Activated CD4-positive, alpha-beta memory T cell treated with anti-CD3 and anti-CD28 coated beads for 36 hours (primary cell): Measurements from ENCODE around the gene SQSTM1. TPM values are rescaled to one million over a fixed set of nuclear protein-coding genes. Genes with fewer than 3 reads are reported as not detected.
A peak's percentile ranks its signal among the peaks of the same experiment; 100 is the strongest.

Source experiments
- CTCF ChIA-PET: fragments of 350-600 bp; sonication (Branson Sonifier 250); formaldehyde crosslinking; loops from one replicate; lab custom pipeline; 2021; ENCODE audit warnings: antibody characterized with exemption, inconsistent platforms; lab: Charles Lee
- POLR2A ChIA-PET: fragments of 350-600 bp; sonication (Branson Sonifier 250); formaldehyde crosslinking; loops from one replicate; lab custom pipeline; 2021; ENCODE audit warnings: antibody characterized with exemption; lab: Charles Lee
- DNase-seq: peaks from one replicate; pipeline ENCODE4 v3.0.0-alpha.2; 2020
- H3K27ac Mint-ChIP-seq: one replicate; pipeline ENCODE4 v1.8.0; 2021; ENCODE audit warnings: mixed read lengths
- H3K27me3 Mint-ChIP-seq: one replicate; pipeline ENCODE4 v1.8.0; 2021; ENCODE audit warnings: mixed read lengths
- H3K36me3 Mint-ChIP-seq: one replicate; pipeline ENCODE4 v1.8.0; 2021; ENCODE audit warnings: mixed read lengths
- H3K4me1 Mint-ChIP-seq: one replicate; pipeline ENCODE4 v1.8.0; 2021; ENCODE audit warnings: low read depth, mixed read lengths
- H3K4me3 Mint-ChIP-seq: one replicate; pipeline ENCODE4 v1.8.0; 2021; ENCODE audit warnings: mild to moderate bottlenecking, mixed read lengths
- H3K9me3 Mint-ChIP-seq: one replicate; pipeline ENCODE4 v1.8.0; 2021; ENCODE audit warnings: mixed read lengths
- intact Hi-C: fragments of 100-400 bp; cut with micrococcal nuclease; formaldehyde crosslinking; loops from one replicate; pipeline ENCODE4 v1.15.1; 2023
- microRNA-seq: library from miRNA; unstranded; fragments of <30 nt; microRNA quantifications from one replicate; pipeline ENCODE4 v1.2.0, GENCODE V29; 2022; ENCODE audit warnings: borderline number of aligned reads, borderline microRNAs expressed, borderline replicate concordance
- total RNA-seq, 2 experiments: library from RNA; stranded (reverse); gene quantifications; one replicate each; pipeline ENCODE4 v1.2.3, GENCODE V29; 2021

The SQSTM1 gene
- total RNA-seq, 2 experiments from 2014 or later, result 127 to 130 TPM

DNA sequence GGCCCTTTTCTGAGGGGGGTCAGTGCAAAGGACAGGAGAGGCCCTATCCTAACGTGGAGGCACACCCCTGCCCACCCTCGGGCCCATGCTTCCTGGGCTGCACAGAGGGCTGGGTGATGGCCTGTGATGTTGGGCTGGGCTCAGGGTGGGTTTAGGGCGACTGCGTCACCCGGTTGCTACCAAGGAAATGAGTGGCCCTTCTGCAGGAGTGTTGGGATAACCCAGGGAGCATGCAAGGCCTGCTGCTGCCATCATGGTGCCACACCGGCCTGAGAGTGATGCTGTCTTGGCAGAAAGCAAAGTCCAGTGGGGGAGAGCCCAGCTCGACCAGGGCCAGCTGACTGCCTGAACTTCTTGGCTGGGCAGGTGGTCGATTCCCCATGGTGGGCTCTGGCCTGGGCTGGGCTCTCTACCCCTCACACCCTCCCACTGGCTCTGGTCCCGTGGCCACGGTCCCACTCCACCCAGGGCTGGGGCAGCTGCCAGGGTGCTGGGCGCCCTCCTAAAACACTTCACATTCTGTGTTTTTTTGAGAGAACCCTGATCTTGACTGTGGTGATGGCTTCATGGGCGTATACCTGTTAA lies 59.5 kb downstream of the SQSTM1 start:
- no peak overlapping the region for H3K4me3 Mint-ChIP-seq
- H3K4me1 Mint-ChIP-seq, result no peaks in the 10 kb centered on the region
- H3K27me3 Mint-ChIP-seq, result no peaks in the 10 kb centered on the region
- DNase-seq, result no peak
- intact Hi-C loops, result no loop called here
- CTCF ChIA-PET, result interaction anchor here (0.8 kb wide), 1 partner anchor 118 kb away, joined by 3 read pairs; no protein-coding TSS in a partner anchor
- H3K9me3 Mint-ChIP-seq, result peaks cover 25% of the 10 kb centered on the region
- H3K36me3 Mint-ChIP-seq, result peaks cover 32% of the 10 kb centered on the region
- H3K27ac Mint-ChIP-seq, result no peak overlapping the region
- POLR2A ChIA-PET, result no interaction called here

DNA sequence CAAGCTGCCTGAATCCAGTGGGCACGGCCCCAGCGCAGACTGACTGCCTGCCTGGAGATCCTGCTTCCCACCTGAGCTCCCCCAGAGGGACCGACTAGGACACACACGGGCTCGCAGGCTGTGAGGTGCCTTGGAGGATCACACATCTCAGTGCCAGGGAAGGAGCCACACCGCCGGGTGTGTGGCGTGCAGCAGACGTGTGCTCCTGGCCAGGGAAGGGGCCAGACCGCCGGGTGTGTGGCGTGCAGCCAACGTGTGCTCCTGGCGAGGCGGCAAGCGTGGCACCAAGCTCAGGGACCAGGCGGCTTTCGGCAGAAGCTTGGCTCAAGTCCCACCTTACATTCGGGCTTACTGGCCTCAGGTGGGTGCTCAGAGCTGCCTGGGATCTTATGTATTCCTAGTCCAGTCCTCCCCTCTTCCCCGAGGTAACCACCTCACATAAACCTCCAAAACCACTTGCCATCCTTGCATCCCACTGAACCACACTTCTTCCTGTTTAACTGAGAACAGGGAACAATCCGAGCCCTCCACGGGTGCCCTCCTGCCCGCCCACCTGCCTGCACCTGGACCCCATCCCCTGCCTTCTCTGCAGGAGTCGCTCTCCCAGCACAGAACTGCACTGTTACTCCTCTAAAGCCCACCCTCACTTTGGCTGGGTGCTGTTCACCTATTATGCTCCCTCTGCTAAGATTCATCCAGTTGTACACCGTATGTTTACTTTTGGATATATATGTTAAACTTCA lies 60.3 kb downstream of the SQSTM1 start:
- CTCF ChIA-PET, result interaction anchor here (0.8 kb wide), 1 partner anchor 118 kb away, joined by 3 read pairs; no protein-coding TSS in a partner anchor

DNA sequence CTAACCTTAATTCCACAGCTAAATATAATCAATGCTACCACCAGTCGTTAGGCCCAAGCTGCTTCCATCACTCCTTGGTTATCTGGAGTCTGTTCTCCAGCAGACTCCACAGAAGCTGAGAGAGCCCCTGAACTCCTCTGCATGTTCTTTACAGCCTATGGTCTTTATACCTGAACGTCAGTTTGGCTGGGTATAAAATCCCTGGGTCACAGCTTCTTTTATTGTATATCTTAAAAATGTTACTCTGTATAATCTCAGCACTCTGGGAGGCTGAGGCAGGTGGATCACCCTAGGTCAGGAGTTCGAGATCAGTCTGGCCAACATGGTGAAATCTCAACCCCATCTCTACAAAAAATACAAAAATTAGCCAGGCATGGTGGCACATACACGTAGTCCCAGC lies 61.6 kb downstream of the SQSTM1 start:
- Mint-ChIP-seq H3K4me3 (no peak overlapping the region), H3K27me3 (no peaks in the 10 kb centered on the region), H3K36me3 (peaks cover 48% of the 10 kb centered on the region), H3K27ac (no peak overlapping the region), H3K9me3 (peaks cover 25% of the 10 kb centered on the region), H3K4me1 (no peaks in the 10 kb centered on the region)
- ChIA-PET POLR2A (no interaction called here), CTCF (interaction anchor here (0.7 kb wide), 1 partner anchor 23 kb away, joined by 4 read pairs; no protein-coding TSS in a partner anchor)
- DNase-seq, result no peak
- intact Hi-C loops, result no loop called here

More for the DNA sequence above, 60.3 kb downstream of the SQSTM1 start:
- Mint-ChIP-seq H3K4me1 (no peaks in the 10 kb centered on the region), H3K27me3 (no peaks in the 10 kb centered on the region), H3K4me3 (no peak overlapping the region), H3K9me3 (peaks cover 25% of the 10 kb centered on the region), H3K36me3 (peaks cover 41% of the 10 kb centered on the region), H3K27ac (no peak overlapping the region)
- DNase-seq, result no peak
- intact Hi-C loops, result no loop called here
- POLR2A ChIA-PET, result no interaction called here

DNA sequence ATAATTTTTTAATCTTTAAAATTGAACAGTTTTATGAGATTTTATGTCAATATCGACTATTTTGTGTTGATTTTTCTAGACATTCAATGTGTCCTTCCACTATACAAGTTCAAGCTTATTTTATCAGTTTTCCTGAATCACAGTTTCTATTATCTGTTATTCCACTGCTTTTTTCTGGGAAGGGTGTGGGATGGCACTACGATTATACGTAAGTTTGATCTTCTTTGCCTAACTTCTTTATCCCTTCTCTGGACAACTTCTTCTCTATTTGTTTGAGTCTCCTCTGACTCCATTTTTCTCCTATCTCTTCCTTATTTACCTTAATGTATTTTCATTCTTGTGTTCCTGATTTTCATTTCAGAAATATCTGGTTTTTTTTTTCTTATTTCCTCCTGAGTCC lies 62.5 kb downstream of the SQSTM1 start:
- no peak for DNase-seq
- no peak overlapping the region for H3K4me3 Mint-ChIP-seq
- POLR2A ChIA-PET, result interaction anchor here (0.5 kb wide), 1 partner anchor 123 kb away, joined by 3 read pairs; no protein-coding TSS in a partner anchor
- intact Hi-C loops, result no loop called here
- CTCF ChIA-PET, result no interaction called here
- no peaks in the 10 kb centered on the region for H3K27me3 Mint-ChIP-seq
- peaks cover 25% of the 10 kb centered on the region for H3K9me3 Mint-ChIP-seq
- H3K27ac Mint-ChIP-seq, result no peak overlapping the region
- H3K36me3 Mint-ChIP-seq, result peaks cover 50% of the 10 kb centered on the region
- H3K4me1 Mint-ChIP-seq, result no peaks in the 10 kb centered on the region

DNA sequence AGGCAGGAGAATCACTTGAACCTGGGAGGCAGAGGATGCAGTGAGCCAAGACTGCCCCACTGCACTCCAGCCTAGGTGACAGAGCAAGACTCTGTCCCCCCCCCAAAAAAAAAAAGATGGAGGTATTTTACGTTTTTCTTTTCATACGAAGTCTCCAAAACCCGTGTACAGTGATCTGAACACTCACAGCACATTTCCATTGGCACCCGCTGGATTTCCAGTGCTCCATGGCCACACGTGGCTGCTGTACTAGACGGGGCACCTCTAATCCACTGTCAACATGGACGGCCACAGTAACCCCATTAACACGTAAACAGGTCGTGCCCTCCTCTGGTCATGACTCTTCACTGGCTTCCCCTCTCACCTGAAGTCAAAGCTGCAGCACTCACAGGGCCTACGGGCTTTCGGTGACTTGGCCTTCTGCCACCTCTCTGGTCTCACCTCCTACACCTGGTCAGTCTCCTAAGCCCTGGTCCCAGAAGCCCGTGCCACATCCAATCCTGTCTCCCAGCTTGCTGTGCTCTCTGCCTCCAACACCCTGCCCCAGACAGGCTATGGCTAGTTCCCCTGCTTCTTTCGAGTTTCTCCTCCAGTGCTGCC lies 64.9 kb downstream of the SQSTM1 start:
- intact Hi-C loops, result no loop called here
- Mint-ChIP-seq H3K9me3 (peaks cover 25% of the 10 kb centered on the region), H3K4me1 (no peaks in the 10 kb centered on the region), H3K36me3 (peaks cover 63% of the 10 kb centered on the region), H3K4me3 (no peak overlapping the region), H3K27ac (no peak overlapping the region), H3K27me3 (no peaks in the 10 kb centered on the region)
- no peak for DNase-seq
- ChIA-PET CTCF (no interaction called here), POLR2A (no interaction called here)

DNA sequence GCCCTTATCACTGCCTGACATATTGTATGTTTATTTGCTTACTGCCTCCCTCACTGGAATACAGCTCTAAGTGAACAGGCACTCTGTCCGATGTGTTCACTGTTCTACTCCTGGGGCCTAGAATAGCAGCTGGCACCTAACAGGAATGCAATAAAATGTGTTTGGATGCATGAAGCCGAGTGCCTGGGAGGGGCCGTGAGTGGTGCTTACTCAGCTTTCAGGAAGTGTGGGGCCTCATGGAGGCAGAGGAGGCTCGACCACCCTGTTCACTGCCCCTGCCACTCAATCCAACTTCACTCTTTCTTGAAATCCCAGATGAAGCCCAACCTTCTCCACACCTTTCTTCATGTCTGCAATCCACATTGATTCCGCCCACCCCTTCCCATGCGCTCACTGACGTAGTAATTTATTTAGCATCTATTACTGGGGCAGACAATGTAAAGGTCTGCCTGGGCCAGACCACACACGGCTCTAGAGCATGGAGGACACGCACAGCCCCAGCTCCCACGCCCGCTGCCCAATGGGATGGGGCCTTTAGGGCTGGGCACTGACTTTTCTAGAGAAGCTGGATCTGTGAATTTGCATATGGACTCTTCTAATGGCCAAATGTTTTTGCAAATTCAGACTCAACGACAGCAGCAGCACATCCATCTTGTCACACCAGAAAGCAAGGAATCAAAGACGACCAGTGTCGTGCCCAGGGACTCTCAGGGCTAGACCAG lies 65.6 kb downstream of the SQSTM1 start:
- CTCF ChIA-PET, result no interaction called here
- Mint-ChIP-seq H3K4me1 (no peaks in the 10 kb centered on the region), H3K36me3 (peaks cover 63% of the 10 kb centered on the region), H3K4me3 (no peak overlapping the region), H3K9me3 (peaks cover 25% of the 10 kb centered on the region), H3K27ac (no peak overlapping the region), H3K27me3 (no peaks in the 10 kb centered on the region)
- no peak for DNase-seq
- intact Hi-C loops, result no loop called here
- POLR2A ChIA-PET, result no interaction called here

DNA sequence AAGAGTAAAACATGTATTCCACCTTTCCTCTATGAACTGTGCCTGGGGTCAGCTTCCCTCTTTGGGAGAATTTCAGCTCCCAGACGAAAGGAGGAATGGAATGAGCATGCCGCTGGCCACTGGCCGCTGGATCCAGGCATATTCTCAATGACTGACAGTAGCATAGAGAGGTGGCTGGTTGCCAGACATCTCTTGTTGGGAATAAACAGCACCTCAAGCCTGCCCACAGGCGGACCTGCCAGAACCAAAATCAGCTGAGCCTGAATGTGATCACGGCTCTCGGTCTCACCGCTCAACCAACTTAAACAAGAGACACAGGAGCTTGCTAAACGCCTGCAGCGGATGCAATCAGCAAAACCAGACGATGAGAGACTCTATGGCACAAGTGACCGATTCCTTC lies 66.4 kb downstream of the SQSTM1 start:
- peaks cover 64% of the 10 kb centered on the region for H3K36me3 Mint-ChIP-seq
- no peak overlapping the region for H3K4me3 Mint-ChIP-seq
- peaks cover 24% of the 10 kb centered on the region for H3K9me3 Mint-ChIP-seq
- no peaks in the 10 kb centered on the region for H3K4me1 Mint-ChIP-seq
- intact Hi-C loops, result no loop called here
- H3K27me3 Mint-ChIP-seq, result no peaks in the 10 kb centered on the region
- ChIA-PET POLR2A (no interaction called here), CTCF (no interaction called here)
- no peak overlapping the region for H3K27ac Mint-ChIP-seq
- no peak for DNase-seq

Small RNA genes within 50 kb of the gene (microRNA-seq; reads per million reads assigned to microRNA genes)
- gene MIR1229, result 12.2 reads per million, percentile 35 among the genes with 10 or more reads in this experiment

Other genes starting within 250 kb of the SQSTM1 start
- 100 to 1,000 TPM; 604 to 611 TPM for gene HNRNPH1, start 197.2 kb upstream of the SQSTM1 start, total RNA-seq
- gene CBY3, start 139.9 kb upstream of the SQSTM1 start, total RNA-seq, result under 1 TPM; 0.61 to 0.67 TPM
- gene CANX, start 121.9 kb upstream of the SQSTM1 start, total RNA-seq, result 100 to 1,000 TPM; 531 to 534 TPM
- gene MAML1, start 88.1 kb upstream of the SQSTM1 start, total RNA-seq, result 10 to 100 TPM; 20.3 to 22.2 TPM
- 1 to 10 TPM in 1 of 2 experiments, under 1 TPM in 1; 0.48 to 1.1 TPM for gene LTC4S, start 26.9 kb upstream of the SQSTM1 start, total RNA-seq
- gene MGAT4B, start 14.0 kb upstream of the SQSTM1 start, total RNA-seq, result 10 to 100 TPM; 95.8 to 96.8 TPM
- 10 to 100 TPM; 19.8 to 24.9 TPM for gene MRNIP, start 37.9 kb downstream of the SQSTM1 start, total RNA-seq
- gene TBC1D9B, start 87.0 kb downstream of the SQSTM1 start, total RNA-seq, result 10 to 100 TPM; 59.0 to 62.8 TPM